ENCODE data around the gene CRACR2B. TPM values are rescaled to one million over a fixed set of nuclear protein-coding genes. Genes with fewer than 3 reads are reported as not detected.

The CRACR2B gene
- total and polyA plus RNA-seq, 2 of the 8 experiments (the other 6 are each of a cell fraction or from before 2014, with no cell fraction given), result 18.2 to 26.4 TPM

DNA sequence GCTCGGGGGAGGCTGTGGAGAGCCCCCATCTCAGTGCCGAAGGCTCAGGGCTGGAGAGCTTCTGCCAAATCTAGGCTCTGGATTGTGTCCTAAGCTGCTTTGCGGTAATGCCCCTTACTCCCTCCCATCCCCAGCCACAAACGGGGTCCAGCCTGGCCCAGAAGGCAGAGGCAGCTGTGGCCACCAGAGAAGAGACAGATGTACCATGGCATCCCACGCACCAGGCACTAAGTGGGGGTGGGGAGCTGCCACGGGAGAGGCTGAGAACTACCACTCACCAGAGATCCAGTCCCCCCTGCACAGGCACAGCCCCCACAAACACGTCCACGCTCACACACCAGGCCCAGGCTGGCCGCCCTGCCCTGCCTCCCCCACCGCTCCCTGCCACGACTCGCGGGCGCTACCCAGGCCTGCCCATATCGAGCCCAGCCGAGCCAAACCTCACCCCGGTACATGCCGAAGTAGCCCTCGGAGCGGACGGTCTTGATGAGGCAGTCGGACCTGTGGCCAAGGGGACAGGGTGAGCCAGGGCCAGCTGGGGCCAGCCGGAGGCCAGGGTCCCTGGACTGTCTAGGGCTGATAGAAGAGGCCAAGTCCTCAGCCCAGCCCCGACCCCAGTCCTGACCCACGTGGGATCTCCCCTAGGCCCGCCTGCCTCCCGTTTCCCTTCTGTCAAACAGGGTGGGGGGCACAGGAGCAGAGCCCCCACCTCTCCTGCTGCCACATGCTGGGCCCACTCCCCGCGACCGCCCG is 33.5 kb upstream of the CRACR2B start:
- Histone ChIP-seq H3K23me2 (ENCODE audit: low read depth, low read length) (peaks cover 7% of the 10 kb centered on the region), H2BK15ac (ENCODE audit: low read length) (no peak overlapping the region), H3K14ac (ENCODE audit: insufficient read length) (no peak overlapping the region), H2BK120ac (replicated peaks; ENCODE audit: low read depth, low read length) (no peak overlapping the region), H3K79me2 (ENCODE audit: control insufficient read depth in 1 of 2, insufficient read depth in 2 of 2, low read length in 2 of 2) (peaks cover 0 to 5% of the 10 kb centered on the region in 2 experiments; a peak in 1 of 4 replicates), H3K9ac (replicated peaks in 1 of 4; ENCODE audit: extremely low read depth in 1 of 4, low read depth in 3 of 4, low read length in 3 of 4) (no peak overlapping the region), H3K18ac (ENCODE audit: extremely low read depth, low read length) (no peak overlapping the region), H3K36me3 (ENCODE audit: control insufficient read depth in 2 of 4, insufficient read depth in 4 of 4, low read length in 3 of 4) (peaks cover 0 to 14% (median 0%) of the 10 kb centered on the region in 4 experiments; a peak in 3 of 8 replicates), H3K56ac (replicated peaks; ENCODE audit: insufficient read length, low read depth, low read length) (no peak overlapping the region), H3K4ac (replicated peaks; ENCODE audit: insufficient read length, low read depth, low read length) (no peak overlapping the region), H3K4me2 (ENCODE audit: insufficient read depth in 1 of 2, low read depth in 2 of 2, low read length in 2 of 2) (no peak overlapping the region), H3K4me1 (replicated peaks in 1 of 4; ENCODE audit: control insufficient read depth in 3 of 4, insufficient read depth in 4 of 4, low read length in 3 of 4) (peaks cover 4 to 33% (median 21%) of the 10 kb centered on the region in 4 experiments), H3K9me3 (ENCODE audit: insufficient read depth in 2 of 2, low read depth in 1 of 2, low read length in 1 of 2) (no peaks in the 10 kb centered on the region), H4K5ac (ENCODE audit: insufficient read length, low read depth, low read length) (no peak overlapping the region), H2AK5ac (ENCODE audit: low read depth, low read length) (no peak overlapping the region), H2BK20ac (ENCODE audit: low read length) (no peak overlapping the region), H3K4me3 (ENCODE audit: extremely low read depth in 1 of 4, insufficient read depth in 2 of 4, low read depth in 3 of 4, low read length in 4 of 4) (no peak overlapping the region), H3K27me3 (replicated peaks in 1 of 4; ENCODE audit: control insufficient read depth in 3 of 4, extremely low read depth in 1 of 4, insufficient read depth in 3 of 4, low read length in 3 of 4) (no peaks in the 10 kb centered on the region), H2BK5ac (ENCODE audit: low read depth, low read length) (no peak overlapping the region), H2AFZ (ENCODE audit: low read length) (no peak overlapping the region), H3K23ac (ENCODE audit: insufficient read length) (no peak overlapping the region), H4K91ac (replicated peaks; ENCODE audit: insufficient read length, low read length) (no peak overlapping the region), H2BK12ac (ENCODE audit: low read depth, low read length) (no peak overlapping the region), H4K20me1 (replicated peaks in 1 of 2; ENCODE audit: control insufficient read depth in 1 of 2, insufficient read depth in 2 of 2, low read length in 2 of 2) (peaks cover 2 to 12% of the 10 kb centered on the region in 2 experiments), H4K8ac (ENCODE audit: extremely low read depth, insufficient read depth, low read length) (peak overlapping the region; percentile 46; the same call in 1 of the 2 replicates), H3K79me1 (ENCODE audit: low read depth, low read length) (0 out of 2 replicates have a peak, but pooled peaks cover 7% of the 10 kb centered on the region), H3K27ac (ENCODE audit: low read depth, low read length) (no peak overlapping the region)
- ChIA-PET POLR2A (ENCODE audit: partially characterized antibody) (interaction anchor here (0.6 to 53.0 kb wide), 5 partner anchors 8 to 36 kb away, joined by 3 to 1917 read pairs (median 5); partner anchors contain the start of genes CD151, CRACR2B, PIDD1 and PNPLA2), CTCF (ENCODE audit: partially characterized antibody) (interaction anchor here (1.6 to 3.4 kb wide), 3 partner anchors 8 to 11 kb away, joined by 5 to 14 read pairs (median 10); no protein-coding TSS in a partner anchor)
- no peak for FAIRE-seq
- DNase-seq (ENCODE audit: low read depth in 1 of 2, low spot score in 2 of 2), result no peak
- WGBS, 2 experiments (ENCODE audit: extremely low coverage in 1 of 2, insufficient coverage in 1 of 2, insufficient read length in 1 of 2, insufficient replicate concordance in 2 of 2, low coverage in 1 of 2, low lambda C conversion rate in 2 of 2, missing lambda C conversion rate in 1 of 2), result 96% methylated on average over 27 of the region's 31 CpGs; no CpG with 5 or more reads in 1 of the 2 experiments
- no peak for TF ChIP-seq FOSL1 (IDR thresholded peaks at IDR 0.05; ENCODE audit: insufficient read depth, low read depth, low read length)
- TF ChIP-seq TAF1 (IDR thresholded peaks at IDR 0.05; ENCODE audit: low read depth, low read length), result no peak
- TF ChIP-seq SIN3A (conservative IDR thresholded peaks at IDR 0.05 in 1 of 2, IDR thresholded peaks at IDR 0.05 in 1 of 2; ENCODE audit: low read depth in 1 of 2, low read length in 2 of 2), result no peak
- TF ChIP-seq TCF12 (IDR thresholded peaks at IDR 0.05; ENCODE audit: low read depth, low read length), result no peak
- no peak for TF ChIP-seq NRF1 (IDR thresholded peaks at IDR 0.05; ENCODE audit: low read depth, low read length)
- TF ChIP-seq RXRA (IDR thresholded peaks at IDR 0.05; ENCODE audit: insufficient read depth, low read depth, low read length), result no peak
- no peak for TF ChIP-seq EGR1 (IDR thresholded peaks at IDR 0.05; ENCODE audit: borderline replicate concordance, low read depth, low read length)
- no peak for TF ChIP-seq POLR2A (IDR thresholded peaks at IDR 0.05; ENCODE audit: control extremely low read depth in 1 of 2, low read depth in 2 of 2, low read length in 2 of 2)
- TF ChIP-seq SIX5 (IDR thresholded peaks at IDR 0.05; ENCODE audit: low read depth, low read length), result no peak
- TF ChIP-seq, protein P1, sequence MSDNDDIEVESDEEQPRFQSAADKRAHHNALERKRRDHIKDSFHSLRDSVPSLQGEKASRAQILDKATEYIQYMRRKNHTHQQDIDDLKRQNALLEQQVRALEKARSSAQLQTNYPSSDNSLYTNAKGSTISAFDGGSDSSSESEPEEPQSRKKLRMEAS (IDR thresholded peaks at IDR 0.05), result no peak
- TF ChIP-seq BCL11A (IDR thresholded peaks at IDR 0.05; ENCODE audit: low read depth in 2 of 2, low read length in 2 of 2), result no peak
- TF ChIP-seq KDM5A (IDR thresholded peaks at IDR 0.05; ENCODE audit: low read length), result no peak

All from H1 (cell line).